ENCODE measurements around the gene CACNA1H.

DNA sequence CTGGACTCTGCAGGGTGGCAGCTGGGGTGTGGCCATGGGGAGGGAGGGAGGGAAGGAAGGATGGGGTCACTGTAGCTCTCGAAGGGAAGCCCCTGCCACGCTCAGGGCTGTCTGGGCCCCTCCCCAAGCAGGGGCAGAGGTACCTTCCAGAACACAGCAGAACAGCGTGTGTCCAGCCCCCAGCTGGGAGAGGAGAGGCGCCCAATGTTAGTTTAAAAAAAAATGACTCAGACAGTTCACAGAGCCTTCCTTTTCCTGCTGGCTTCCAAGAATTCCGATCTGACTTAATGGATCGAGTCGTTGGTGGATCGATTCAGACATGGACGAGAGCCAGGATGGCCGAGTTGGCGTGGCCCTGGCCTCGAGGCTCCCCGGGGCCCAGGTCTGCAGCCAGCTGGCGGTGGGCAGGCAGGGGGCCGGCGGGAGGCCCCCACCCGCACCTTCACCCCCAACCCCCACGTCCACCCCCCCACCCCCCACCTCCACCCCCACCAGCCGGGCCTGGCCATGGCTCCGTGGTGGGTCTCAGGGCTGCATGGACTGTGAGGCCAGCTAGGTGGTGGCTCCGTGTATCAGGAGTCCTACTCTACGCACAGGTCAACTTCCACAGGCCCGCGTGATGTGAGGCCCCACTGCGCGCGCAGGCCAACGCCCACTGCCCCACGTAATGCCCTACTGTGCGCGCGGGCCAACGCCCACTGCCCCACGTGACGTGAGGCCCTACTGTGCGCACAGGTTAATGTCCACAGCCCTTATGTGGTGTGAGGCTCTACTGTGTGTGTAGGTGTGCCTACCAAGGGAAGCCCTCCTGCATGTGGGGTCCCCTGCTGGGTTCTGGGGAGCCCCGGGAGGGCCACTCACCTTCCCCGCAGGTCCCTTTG lies 21.8 kb downstream of the CACNA1H start:
- TF ChIP-seq, protein P1, sequence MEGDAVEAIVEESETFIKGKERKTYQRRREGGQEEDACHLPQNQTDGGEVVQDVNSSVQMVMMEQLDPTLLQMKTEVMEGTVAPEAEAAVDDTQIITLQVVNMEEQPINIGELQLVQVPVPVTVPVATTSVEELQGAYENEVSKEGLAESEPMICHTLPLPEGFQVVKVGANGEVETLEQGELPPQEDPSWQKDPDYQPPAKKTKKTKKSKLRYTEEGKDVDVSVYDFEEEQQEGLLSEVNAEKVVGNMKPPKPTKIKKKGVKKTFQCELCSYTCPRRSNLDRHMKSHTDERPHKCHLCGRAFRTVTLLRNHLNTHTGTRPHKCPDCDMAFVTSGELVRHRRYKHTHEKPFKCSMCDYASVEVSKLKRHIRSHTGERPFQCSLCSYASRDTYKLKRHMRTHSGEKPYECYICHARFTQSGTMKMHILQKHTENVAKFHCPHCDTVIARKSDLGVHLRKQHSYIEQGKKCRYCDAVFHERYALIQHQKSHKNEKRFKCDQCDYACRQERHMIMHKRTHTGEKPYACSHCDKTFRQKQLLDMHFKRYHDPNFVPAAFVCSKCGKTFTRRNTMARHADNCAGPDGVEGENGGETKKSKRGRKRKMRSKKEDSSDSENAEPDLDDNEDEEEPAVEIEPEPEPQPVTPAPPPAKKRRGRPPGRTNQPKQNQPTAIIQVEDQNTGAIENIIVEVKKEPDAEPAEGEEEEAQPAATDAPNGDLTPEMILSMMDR (IDR thresholded peaks at IDR 0.05), result no peak
- TF ChIP-seq EZH2phosphoT487 (IDR thresholded peaks at IDR 0.05), result no peak
